Measurements from ENCODE around the gene TMEM225.

DNA sequence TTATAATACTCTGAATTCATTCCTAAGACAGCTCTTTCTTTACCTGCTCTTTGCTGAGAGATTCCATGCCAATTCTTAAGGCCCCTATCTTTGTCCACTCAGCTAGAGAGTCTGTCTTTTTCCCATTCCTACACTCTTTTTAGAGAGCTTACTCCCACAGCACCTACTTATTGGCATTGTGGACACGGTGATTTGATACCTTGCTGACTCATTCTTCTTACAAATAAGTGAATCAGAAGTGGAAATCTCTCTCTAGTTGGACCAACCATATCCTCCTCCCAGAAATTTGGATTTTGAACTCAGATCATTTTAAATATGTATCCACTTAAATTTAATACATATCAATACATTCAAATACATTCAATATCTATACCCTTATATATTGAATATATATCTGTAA lies 46.8 kb downstream of the TMEM225 start:
- no peak for TF ChIP-seq EZH2 (IDR thresholded peaks at IDR 0.05; ENCODE audit: borderline replicate concordance)
- no peak for TF ChIP-seq CTCF (IDR thresholded peaks at IDR 0.05; ENCODE audit: poor library complexity)
- no peak for TF ChIP-seq EZH2phosphoT487 (IDR thresholded peaks at IDR 0.05; ENCODE audit: low read depth, severe bottlenecking, unreplicated experiment)
